Skeletal muscle satellite cell (primary cell): Measurements from ENCODE around the gene PI4KA.
"Not testable (repeated sequence)": the region's sequence is repeated elsewhere in the genome, so short reads cannot be mapped to it uniquely, and the experiment has no call there.

ENCODE experiments used
- H3K27me3 ChIP-seq: 2 replicates; pipeline ENCODE4 v1.7.0; 2013; ENCODE audit warnings: low read length; ENCODE audit not compliant: control insufficient read depth, insufficient read depth
- H3K36me3 ChIP-seq: 2 replicates; pipeline ENCODE4 v1.7.0; 2013; ENCODE audit warnings: mild to moderate bottlenecking, control low read depth, low read length; ENCODE audit not compliant: insufficient read depth
- H3K4me1 ChIP-seq: 2 replicates; pipeline ENCODE4 v1.7.0; 2013; ENCODE audit warnings: low read length; ENCODE audit not compliant: control insufficient read depth, insufficient read depth
- H3K4me2 ChIP-seq: 2 replicates; pipeline ENCODE4 v1.7.0; 2013; ENCODE audit warnings: mild to moderate bottlenecking, low read length
- H3K4me3 ChIP-seq: 2 replicates; pipeline ENCODE4 v1.7.0; 2013; ENCODE audit warnings: low read length
- H3K9ac ChIP-seq: 2 replicates; pipeline ENCODE4 v1.7.0; 2013; ENCODE audit warnings: mild to moderate bottlenecking, low read depth, low read length, moderate library complexity
- H3K9me3 ChIP-seq: replicated peaks from 2 replicates; pipeline ENCODE4 v1.7.0; 2013; ENCODE audit warnings: mild to moderate bottlenecking, control low read depth, low read length

PI4KA gene

GRCh38 chr22:20735356-20736162 lies 123.1 kb downstream of the PI4KA start:
- H3K4me3 ChIP-seq, H3K9ac ChIP-seq, H3K9me3 ChIP-seq, H3K4me2 ChIP-seq, H3K27me3 ChIP-seq, H3K4me1 ChIP-seq: not testable (repeated sequence)
- peaks cover 11% of the 10 kb centered on the region for H3K36me3 ChIP-seq

- H3K4me1 ChIP-seq, H3K4me3 ChIP-seq, H3K9me3 ChIP-seq, H3K9ac ChIP-seq, H3K4me2 ChIP-seq, H3K27me3 ChIP-seq: not testable (repeated sequence)
- peaks cover 13% of the 10 kb centered on the region for H3K36me3 ChIP-seq
Measured at GRCh38 chr22:20732431-20732830, 126.2 kb downstream of the PI4KA start.

DNA sequence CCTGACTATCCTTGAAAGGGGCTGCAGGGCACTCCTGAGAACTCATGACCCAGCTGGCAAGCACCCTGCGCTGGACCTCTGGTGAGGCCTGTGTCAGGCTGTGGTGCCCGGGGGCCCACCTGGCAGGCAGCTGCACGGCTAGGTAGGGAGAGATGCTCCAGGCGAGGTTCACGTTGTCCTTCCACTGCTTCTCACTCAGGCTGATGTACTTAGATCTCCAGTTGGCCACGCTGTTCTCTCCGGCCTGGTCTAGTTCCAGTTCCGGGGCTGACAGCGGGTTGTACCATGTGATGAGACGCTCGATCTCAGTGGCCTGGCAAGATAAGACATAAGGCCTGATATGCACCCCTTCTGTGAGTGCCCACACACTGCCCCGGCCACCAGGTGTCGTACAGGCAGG lies 129.4 kb downstream of the PI4KA start:
- Histone ChIP-seq H3K9ac (no peak overlapping the region), H3K4me1 (peaks cover 5% of the 10 kb centered on the region), H3K4me2 (no peak overlapping the region), H3K27me3 (no peaks in the 10 kb centered on the region), H3K9me3 (no peaks in the 10 kb centered on the region), H3K36me3 (peaks cover 34% of the 10 kb centered on the region), H3K4me3 (no peak overlapping the region)

GRCh38 chr22:20728523-20729190 lies 130.0 kb downstream of the PI4KA start:
- no peaks in the 10 kb centered on the region for H3K9me3 ChIP-seq
- no peaks in the 10 kb centered on the region for H3K27me3 ChIP-seq
- peaks cover 34% of the 10 kb centered on the region for H3K36me3 ChIP-seq
- peaks cover 5% of the 10 kb centered on the region for H3K4me1 ChIP-seq
- H3K4me3 ChIP-seq = no peak overlapping the region
- no peak overlapping the region for H3K9ac ChIP-seq
- no peak overlapping the region for H3K4me2 ChIP-seq

DNA sequence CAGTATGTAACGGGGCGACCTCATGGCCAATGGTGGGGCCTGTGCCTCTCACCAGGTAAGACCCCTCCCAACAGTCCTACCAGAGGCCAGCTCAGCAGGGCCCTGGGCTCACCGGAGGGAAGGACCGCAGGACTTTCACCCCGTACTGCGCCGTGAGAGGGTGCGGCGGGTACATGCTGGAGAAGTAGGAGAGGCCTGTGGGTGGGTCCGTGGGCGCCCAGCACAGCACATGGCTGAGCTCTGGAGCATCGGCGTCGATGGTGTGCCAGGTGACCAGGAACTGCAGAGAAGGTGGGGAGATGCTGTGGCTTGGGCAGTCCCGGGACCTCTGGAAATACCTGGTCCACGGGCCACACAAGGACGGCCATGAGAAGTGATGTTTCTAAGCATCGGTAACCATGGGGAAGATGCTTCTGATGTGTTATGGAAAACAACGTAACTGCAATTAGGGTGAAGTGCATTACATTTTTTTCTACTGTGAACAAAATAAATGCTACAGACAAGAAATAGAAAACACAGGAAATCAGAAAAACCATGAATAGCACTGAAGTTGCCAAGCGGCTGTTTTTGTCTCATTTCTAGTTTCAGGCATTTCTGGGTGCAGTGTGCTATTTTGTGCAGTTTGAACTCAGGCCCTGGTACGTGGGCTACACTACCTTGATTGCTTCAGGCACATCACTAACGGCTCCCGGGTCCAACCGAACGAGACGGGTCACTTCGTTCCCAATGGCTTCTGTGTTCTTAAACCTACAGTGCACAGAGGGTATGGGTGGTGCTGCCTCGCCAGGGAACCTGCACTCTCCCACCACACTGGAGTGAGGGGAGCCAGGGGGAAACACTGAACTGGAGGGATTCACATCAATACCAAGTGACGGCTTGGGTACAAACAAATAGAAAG lies 131.2 kb downstream of the PI4KA start:
- H3K4me1 ChIP-seq = peaks cover 5% of the 10 kb centered on the region
- no peak overlapping the region for H3K4me3 ChIP-seq
- no peaks in the 10 kb centered on the region for H3K9me3 ChIP-seq
- peaks cover 34% of the 10 kb centered on the region for H3K36me3 ChIP-seq
- H3K9ac ChIP-seq = no peak overlapping the region
- no peak overlapping the region for H3K4me2 ChIP-seq
- H3K27me3 ChIP-seq = no peaks in the 10 kb centered on the region

- peaks cover 5% of the 10 kb centered on the region for H3K4me1 ChIP-seq
- H3K27me3 ChIP-seq = no peaks in the 10 kb centered on the region
- H3K4me2 ChIP-seq = no peak overlapping the region
- no peak overlapping the region for H3K4me3 ChIP-seq
- H3K36me3 ChIP-seq = peaks cover 36% of the 10 kb centered on the region
- H3K9ac ChIP-seq = no peak overlapping the region
- no peaks in the 10 kb centered on the region for H3K9me3 ChIP-seq
Measured at GRCh38 chr22:20725987-20726558, 132.5 kb downstream of the PI4KA start.

DNA sequence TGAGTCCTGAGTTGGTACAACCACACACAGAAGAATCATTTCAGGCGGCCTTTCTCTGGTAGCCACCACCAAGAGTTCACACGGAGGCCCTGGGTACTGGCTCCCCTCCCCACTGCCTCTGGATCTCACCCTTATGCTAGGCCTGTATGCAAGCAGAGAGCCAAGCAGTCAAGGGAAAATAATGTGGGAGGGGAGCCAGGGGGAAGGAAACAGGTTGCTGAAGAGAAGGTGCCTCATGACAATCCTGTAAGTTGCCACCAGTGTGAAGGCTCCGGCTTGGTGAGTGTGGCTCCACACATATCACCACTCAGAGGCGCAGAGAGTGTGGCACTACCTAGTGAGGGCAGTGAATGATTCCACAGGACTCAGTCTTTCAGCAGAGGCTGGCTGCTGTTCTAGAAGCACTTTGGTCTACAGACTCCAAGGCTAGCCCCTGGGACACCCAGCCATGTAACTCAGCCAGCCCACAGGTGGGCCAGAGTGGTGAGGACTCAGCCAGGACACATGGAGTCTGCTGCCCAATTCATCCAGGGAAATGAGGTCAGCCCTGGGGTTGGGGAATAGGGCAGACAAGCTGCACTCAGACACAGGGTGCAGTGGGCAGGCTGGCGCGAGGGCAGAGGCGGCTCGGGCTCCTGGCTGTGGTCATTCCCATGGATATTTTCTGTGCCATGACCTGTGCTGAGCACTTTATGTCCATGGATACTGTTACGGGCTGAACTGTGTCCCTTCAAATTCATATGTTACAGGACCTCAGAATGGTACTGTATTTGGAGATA lies 133.7 kb downstream of the PI4KA start:
- Histone ChIP-seq H3K4me1 (peaks cover 5% of the 10 kb centered on the region), H3K9me3 (no peaks in the 10 kb centered on the region), H3K9ac (no peak overlapping the region), H3K36me3 (peaks cover 35% of the 10 kb centered on the region), H3K4me2 (no peak overlapping the region), H3K4me3 (no peak overlapping the region), H3K27me3 (no peaks in the 10 kb centered on the region)

DNA sequence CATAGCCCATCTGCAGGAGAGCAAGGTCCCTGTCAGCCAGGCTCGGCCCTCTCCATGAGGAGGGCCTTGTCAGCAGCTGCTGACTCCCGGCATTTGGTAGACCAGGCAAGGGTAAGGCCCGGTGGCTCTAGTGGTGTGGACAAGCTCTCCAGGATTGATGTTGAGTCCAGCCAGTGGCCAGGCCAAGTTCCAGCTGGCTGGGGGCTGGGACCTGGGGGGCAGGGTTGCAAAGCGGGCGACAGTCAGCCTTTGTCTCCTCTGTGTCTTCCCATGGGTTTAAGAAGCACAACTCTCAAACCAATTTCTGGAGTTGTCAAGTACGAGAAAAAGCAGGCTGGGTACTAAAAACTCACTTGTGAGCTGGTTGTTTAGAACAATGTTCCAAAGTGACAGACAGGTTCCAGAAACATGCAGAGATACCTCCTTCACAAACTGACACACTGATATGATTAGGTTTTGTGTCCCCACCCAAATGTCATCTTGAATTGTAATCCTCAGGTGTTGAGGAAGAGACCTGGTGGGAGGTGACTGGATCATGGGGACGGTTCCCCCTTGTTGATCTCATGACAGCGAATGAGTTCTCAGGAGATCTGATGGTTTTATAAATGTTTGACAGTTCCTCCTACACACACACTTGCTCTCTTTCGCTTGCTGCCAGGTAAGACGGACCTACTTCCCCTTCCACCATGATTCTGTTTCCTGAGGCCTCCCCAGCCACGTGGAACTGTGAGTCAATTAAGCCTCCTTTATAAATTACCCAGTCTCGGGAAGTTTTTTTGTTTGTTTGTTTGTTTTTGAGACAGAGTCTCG lies 137.0 kb downstream of the PI4KA start:
- Histone ChIP-seq H3K4me1 (peaks cover 5% of the 10 kb centered on the region), H3K4me2 (no peak overlapping the region), H3K4me3 (no peak overlapping the region), H3K9ac (no peak overlapping the region), H3K27me3 (no peaks in the 10 kb centered on the region), H3K36me3 (peaks cover 17% of the 10 kb centered on the region), H3K9me3 (no peaks in the 10 kb centered on the region)

DNA sequence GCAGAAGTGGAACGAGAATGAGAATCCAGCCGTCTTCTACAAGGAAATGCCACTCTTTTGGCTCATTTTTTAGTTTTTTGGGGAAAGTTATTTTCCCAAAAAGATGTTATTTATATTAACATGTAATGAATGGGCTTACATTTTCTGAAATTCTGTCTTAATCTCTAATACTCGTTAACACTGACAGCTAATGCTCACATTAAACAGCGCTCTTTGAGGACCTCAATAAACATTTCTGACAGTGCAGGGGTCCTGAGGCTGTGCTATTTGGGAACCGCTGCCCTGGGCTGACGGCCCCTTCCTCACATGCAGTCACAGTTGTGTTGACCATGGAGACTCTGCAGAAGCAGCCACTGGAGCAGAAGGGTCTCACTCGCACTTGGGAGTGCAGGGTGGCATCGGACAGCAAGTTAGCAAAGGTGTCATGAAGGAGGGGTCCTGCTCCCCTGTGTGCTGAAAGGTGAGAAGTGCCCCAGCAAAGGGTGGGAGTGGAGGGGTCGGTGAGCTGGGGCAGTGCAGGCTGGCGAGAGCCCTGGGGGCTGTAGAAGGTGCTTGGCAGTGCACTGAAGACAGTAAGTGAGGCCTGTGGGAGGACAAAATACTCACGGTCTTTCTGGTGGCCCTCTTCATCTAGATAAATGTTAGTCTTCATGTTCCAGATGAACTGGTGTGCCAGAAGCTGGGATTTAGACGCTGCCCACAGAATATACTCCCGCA lies 137.8 kb downstream of the PI4KA start:
- Histone ChIP-seq H3K9me3 (no peaks in the 10 kb centered on the region), H3K27me3 (no peaks in the 10 kb centered on the region), H3K36me3 (peaks cover 12% of the 10 kb centered on the region), H3K4me2 (no peak overlapping the region), H3K9ac (no peak overlapping the region), H3K4me1 (peaks cover 2% of the 10 kb centered on the region), H3K4me3 (no peak overlapping the region)

GRCh38 chr22:20718727-20719126 lies 139.9 kb downstream of the PI4KA start:
- not testable (repeated sequence) for H3K9me3 ChIP-seq, H3K27me3 ChIP-seq, H3K4me2 ChIP-seq, H3K4me3 ChIP-seq, H3K4me1 ChIP-seq, H3K9ac ChIP-seq, H3K36me3 ChIP-seq
